Stimulated activated CD8-positive, alpha-beta memory T cell treated with anti-CD3 and anti-CD28 coated beads, Interleukin-7, amount 100 ng/mL, for 1 hour (primary cell): ENCODE data around the gene PLD5.
"Not testable (repeated sequence)": the region's sequence is repeated elsewhere in the genome, so short reads cannot be mapped to it uniquely, and the experiment has no call there.

Experiments
- DNase-seq, 2 donors: peaks; one replicate each; pipeline ENCODE4 v3.0.0-alpha.2; 2020; ENCODE audit warnings: low read depth in 2 of 2

Gene PLD5

DNA sequence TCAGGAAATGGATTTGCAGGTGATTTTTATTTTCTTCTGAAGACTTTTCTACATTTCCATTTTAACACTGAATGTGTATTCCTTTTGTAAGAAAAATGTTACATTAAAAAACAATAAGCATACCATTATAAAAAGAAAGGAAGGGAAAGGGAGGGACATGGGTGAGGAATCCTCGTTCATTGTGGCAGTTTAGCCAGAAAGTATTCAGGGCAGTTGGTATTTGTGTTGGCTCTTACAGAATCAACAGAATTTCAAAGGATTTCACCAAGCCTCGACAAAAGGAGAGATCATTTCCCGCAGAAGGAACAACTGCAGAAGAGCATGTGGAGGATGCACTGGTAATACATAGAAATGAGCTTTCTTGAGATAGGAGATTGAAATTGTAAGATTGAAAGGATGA lies 35.0 kb downstream of the PLD5 start:
- no peak for DNase-seq

DNA sequence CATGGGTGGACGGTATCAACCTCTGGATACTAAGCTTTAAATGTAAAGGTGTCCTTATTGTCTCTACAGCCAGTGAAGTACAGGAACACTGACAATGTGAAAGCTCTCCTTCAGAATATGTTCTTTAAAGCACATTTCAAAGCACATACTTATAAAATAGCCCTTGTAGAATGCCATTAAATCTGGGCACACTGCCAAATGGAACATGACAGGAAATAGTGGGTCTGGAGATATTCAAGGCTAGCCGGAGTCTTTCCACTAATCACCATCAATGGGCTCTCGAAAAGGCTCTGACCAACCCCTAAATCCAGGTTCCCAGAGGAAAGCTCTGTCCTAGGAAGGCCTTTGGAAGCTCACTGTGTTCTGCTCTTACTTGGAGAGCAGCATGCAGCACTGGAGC lies 46.6 kb downstream of the PLD5 start:
- no peak for DNase-seq

DNA sequence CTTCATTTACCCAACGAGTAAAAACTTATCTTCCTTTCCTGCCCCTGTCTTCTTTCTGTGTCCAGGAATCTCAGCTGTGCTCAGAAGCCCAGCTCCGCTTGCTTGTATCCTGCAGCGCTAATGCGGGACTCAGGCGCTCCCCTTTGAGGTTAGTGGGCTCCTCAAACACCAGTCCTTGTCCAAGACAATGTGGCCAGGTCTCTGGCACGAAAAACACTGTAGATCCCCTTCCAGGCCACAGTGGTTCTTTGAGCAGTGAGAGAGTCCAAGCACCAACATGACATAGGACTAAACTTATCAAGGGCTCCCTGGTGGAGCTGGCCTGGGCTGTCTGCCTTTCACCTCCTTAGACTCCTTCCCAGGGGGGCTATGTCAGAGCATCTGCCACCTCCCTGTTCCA lies 53.7 kb downstream of the PLD5 start:
- DNase-seq = no peak

DNA sequence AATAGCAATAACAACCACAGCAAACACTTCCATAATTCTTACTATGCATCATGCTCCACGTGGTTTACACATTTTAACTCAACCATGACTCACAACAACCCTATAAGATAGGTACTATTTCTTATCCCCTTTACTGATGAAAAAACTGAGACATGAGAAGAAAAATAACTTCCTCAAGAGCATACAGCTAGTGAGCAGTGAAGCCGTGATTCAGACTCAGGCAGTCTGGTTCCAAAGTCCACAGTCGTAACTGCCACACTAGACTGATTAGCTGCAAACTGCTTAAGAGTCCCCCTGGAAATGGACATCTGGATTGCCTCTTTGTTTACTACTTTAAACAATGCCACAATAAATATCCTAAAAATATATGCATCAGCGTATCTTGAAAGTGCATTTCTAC lies 55.7 kb downstream of the PLD5 start:
- DNase-seq = no peak

DNA sequence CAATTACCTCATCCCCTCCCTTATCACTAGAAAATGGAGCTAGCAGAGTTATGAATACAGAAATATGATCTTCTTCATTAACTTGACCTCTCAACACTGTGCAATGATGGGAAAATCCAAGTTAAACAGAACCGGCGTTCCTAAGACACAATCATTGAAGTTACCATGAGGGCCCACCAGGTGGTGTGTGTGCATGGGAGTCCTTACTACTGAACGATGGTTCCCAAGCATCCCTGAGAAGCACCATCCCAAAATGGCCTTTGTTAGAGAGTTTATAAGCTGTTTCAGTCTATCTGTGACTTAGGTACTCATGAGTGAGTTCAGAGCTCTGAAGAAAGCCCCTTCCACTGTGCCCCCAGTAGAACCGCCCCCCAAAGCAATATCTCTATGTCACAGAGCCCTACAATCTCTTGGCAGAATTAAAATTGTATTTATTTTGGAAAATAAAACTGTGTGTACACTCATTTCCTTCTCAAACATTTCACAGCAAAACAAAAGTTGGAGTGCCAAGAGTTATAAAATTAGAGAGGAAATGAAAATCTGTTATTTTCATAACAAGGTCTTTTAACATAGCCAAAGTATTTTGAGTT lies 56.8 kb downstream of the PLD5 start:
- DNase-seq = no peak

DNA sequence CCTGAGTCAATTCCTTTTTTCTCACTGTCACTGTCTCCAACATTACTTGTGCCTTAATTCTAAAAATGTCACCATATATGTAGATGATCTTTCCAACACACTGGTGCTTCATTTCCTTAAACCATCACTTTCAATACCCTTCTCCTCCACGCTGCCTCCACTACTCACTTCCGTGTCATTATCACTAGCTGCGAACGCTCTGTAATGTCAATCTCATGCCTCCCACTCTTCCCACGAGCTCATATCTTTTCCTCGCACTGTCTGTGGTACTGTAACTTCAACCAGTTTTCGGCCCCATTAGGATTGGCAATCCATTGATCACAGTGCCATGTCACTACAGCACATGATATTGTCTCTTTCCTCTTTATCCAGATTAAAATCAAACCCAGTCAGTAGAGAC lies 61.6 kb downstream of the PLD5 start:
- DNase-seq = no peak

DNA sequence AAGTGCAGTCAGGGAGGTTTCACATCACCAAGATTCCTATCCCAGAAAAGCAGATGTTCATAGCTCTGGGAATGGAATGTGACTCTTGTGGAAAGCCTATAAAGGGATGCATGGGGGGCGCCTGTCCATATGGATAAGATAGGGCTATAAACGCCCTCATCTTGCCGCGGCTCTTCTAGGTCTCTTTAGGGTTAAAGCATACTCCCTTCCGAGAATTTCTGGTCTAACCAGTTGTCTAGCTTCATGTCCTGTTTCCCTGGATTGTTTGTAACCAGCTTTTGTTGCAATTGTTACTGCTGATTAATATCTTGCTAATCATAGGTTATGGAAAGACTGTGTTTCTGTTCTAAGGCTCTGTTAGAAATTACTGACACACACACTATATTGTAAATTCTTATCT lies 64.8 kb downstream of the PLD5 start:
- DNase-seq = not testable (repeated sequence)

DNA sequence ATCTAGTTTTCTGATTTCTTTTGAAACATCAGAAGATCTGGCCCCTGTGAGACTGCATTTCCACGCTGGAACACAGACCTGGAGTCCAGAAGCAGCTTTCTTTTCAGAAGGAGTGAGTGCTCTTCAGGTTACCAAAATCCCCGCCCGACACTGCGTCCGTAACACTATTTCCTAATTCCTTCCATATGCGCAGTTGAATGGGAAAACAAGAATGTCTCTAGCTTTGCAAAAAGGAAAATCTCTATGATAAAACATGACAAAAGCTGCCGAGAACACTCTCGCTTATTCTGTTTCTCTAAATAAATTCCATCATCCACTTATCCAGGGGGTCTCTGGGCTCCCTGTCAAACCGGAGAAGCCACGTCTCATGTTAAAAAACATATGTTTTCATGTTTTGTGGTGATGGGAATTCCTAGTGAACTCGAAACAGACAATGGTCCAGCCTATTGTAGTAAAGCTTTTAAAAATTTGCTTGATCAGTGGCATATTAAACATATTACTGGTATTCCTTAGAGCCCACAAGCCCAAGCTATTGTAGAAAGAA lies 67.7 kb downstream of the PLD5 start:
- DNase-seq = no peak

DNA sequence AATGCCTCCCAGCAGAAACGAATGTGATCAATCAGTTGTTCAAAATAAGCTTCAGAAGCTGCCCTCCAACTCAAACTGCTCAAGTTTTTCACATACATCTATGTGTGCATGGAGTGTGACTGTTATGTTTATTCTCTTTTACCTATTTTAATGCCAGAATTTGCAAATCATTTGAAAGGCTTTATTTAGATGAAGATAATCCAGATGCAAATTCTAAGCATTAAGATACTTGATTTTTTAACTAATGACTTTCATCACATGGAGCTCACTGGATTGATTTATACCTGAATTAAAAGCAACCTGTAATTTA lies 69.5 kb downstream of the PLD5 start:
- no peak for DNase-seq

DNA sequence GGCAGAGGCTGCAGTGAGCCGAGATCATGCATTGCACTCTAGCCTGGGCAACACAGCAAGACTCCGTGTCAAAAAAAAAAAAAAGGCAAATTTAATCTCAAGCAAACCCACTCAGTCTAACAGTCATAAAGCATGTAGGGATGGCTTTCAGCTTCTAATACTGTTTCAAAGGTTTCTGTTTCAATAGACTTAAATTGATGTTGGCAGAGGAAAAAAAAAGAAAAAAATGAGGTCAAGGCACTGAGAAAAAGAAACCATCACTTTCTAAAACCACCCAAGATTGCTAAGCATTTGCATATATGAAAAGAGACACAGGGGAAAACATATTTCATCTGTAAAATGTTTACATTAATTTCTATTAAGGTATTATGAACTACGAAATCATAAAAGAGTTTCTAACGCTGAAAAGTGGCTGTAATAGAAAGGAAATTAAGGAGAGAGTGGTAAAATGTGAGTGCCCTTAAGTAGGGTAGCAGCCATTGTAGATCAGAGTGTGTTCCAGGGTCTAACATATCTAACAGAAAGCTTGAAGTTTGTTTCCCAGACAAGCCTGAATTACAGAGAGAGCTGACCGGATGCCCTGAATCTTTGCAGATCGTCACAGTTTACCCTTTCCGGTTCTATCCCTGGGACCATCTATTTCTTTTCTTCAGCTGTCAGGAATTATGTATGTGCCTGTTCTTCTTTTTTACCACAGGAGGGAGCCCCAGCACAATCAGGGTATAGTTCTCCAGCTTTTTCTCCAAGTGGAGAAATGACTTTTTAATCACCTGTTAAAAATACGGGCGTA lies 70.0 kb downstream of the PLD5 start:
- no peak for DNase-seq

DNA sequence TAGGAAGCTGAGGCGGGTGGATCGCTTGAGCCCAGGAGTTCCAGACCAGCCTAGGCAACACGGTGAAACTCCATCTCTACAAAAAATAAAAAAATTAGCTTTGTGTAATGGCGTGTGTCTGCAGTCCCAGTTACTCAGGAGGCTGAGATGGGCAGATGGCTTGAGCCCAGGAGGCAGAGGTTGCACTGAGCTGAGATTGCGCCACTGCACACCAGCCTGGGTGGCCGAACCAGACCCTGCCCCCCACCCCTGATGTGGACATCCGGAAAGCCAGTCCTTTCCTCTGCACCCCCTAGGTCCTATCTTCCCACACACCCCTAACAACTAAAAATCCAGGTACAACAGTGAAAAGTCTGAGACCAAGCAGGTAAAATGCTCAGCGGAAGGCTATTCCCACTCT lies 71.9 kb downstream of the PLD5 start:
- no peak for DNase-seq

DNA sequence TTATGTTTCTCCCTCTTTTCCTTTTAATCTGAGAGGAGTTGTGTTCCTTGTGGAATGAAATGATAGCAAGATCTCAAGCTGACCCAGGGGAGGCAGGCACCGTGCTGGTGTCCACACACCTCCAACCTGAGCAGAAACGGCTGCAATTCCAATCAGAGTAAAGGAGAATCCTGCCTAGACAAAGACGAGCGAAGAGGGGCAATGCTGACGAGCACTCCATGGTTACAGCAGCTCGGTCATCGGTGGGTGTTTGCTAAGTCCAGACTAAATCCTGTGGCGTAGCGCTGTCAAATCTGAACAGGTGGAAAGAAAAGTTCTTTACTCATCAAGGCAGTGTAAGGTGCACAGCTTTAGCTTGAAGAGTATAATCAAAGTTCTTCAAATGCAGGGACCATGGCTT lies 74.8 kb downstream of the PLD5 start:
- no peak for DNase-seq

DNA sequence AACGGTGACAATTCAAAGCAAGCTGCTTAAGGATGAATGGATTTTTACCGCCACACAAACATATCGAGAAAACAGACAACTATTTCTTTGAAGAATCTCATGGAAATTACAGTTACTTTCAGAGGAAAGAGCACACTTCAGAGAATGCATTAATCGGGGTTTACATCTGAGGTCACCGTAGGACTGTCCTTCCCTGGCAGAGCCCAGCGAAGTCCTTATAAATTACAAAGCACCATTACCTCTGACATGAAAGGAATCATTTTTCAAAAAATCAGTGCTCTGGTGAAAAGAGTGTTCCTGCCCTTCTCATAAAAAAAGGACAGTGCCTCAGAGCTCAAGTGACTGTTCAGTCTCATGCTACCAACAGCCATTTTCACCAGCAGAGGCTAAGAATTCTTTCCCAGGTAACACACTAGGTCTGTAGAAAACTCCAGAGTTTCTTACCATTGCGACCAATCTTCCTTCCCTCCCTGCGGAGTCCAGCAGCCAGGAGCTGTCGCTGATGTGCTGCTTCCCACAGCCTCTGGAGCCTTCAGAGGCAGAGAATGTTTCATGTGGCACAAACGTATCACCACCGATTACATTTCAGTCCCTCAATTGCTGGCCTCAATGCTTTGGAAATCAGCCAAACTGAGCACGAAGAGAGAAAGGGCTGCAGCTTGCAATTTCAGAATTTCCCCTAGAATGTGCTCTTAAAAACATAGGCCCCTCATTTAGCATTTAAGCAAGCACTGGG lies 75.4 kb downstream of the PLD5 start:
- DNase-seq = no peak

DNA sequence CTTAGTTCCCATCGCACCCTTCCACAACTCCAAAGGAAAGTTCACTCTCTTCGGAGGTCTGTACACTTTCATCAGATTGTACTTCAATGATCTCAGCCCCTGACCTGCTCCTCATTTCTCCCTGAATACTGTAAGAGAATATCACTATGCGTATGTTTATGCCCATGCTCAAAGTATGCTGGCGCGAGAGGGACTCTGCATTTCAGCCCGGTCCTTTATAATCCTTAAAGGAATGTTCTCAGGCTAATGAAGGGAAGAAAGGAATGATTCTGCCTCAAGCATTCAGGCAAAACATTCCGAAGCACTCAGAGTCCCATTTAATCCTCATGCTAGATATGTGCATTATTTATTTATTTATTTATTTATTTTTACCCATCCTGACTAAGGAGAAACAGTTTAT lies 76.8 kb downstream of the PLD5 start:
- DNase-seq = no peak

DNA sequence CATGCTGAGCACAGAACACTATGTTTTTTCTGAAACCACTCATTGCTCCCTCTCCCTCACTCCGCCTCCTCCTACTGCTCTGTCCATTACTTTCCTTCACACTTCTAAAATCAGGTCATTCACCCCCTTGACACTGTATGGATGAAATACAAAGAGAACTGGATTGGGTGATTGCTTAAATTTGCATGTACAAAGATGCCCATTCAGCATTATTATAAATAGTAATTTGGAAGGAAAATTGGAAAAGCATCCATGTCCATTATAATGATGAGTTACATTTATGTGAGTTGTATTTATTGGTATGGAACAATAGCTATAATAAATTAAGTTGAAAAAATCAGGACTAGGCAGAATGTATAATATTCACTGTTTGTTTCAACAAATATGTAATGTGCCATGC lies 83.7 kb downstream of the PLD5 start:
- no peak for DNase-seq

DNA sequence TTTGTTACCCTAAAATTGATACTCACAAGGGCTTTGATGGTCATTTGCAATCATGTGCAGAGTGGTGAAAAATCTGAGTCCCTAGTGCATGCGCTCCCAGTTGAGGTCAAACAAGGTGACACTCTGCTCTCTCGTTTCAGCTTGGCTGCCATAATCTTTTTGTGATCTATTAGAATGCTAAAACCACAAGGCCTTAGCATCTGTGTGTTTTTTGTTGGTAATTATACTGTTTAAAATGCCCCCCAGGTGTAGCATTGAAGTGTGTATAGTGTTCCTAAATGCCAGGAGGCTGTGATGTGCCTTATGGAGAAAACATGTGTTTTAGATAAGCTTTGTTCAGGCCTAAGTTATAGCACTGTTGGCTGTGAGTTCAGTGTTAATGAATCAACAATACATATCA lies 89.3 kb downstream of the PLD5 start:
- DNase-seq = no peak

DNA sequence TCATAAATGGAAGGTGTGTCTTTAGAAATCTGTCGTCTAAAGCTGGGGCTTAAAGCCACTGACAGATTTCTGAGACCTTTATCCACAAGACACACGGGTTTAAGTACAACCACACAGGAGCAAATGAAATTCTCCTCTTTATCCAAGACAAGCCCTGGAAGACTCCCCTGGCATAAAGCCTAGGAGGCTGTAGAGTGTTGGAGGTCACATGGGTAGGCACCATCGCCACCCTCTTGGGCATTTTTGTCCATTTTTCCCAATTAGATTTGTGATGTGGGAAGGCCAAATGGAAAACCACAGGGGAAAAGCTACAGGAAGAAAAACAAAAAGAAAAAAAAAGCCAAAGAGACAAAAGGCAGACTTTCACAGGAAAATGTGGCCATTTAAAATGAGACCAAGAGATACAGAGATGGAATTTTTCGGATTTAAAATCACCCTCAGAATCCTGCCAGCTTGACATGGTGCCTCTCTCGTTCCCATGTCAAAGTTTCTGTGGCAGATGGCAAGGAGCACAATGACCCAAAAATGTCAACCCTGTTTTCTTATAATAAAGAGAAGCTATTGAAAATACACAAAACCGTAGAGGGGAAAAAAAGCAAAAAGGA lies 91.9 kb downstream of the PLD5 start:
- no peak for DNase-seq

DNA sequence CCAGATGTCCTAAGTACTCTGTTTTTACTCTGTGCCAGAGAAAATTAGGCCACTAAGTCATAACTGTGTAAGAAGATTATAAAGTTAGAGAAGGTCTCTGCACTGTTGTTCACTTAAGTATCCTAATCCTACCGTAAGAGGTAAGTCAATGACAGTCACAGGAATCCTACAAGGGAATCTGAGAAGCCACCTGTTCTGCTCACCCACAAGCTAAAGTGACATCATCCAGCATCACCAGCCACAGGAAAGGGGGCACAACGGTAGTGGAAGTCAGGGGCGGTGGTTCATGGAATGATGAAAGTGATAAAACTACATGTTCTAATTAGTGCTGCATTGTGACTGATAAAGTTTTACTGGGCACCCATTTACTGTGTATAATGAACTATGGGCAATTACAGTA lies 92.7 kb downstream of the PLD5 start:
- no peak for DNase-seq

DNA sequence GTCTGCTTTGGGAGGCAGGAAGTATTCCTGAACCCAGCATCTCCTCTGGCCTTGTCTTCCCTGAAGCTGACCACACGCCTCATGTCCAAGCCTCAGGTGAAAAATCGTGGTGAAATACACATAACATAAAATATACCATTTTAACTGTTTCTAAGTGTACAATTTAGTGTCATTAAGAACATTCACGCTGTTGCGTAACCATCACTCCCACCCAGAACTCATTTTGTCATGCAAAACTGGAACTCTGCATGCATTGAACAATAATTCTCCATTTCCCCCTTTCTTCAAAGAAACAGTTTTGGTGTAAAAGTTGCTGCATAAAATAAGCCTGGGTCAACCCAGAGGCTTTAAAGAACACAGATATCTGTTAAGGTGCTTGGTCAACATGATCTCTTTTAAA lies 93.5 kb downstream of the PLD5 start:
- DNase-seq = no peak

DNA sequence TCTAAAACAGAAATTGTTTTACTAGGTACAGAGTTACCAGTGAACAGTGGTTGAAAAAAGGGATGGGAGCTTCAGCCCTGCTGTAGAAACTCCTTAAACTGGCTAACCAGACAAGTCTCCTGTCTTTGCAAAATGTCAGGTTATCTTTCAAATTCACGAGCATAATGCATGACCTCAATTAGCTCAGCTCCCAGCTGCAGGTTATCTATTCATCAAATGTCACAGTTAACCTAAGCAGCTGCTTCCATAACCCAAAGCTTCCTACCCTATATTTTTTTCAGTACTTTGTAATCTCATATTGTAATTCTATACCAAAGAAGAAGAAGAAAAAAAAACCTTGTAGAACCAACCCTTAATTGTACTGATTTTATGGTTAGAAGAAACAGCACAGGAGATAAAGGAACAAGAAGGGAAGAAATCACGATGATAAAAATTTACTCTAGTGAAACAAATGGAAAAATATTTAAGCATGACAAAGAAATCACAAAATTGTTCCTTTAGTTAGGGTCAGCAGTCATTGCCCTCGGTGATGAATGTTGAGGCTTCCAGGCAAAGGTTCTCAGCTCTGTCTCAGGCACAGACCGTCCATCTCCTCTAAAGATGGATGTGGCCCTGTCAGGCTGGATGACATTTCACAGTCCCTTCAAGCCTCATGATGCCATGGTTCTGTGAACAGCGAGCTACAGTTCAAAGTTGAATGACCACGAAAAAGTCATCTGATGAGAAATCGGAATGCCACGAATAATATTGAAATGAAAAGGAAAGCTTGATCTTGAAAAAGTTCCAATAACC lies 95.9 kb downstream of the PLD5 start:
- DNase-seq = no peak

DNA sequence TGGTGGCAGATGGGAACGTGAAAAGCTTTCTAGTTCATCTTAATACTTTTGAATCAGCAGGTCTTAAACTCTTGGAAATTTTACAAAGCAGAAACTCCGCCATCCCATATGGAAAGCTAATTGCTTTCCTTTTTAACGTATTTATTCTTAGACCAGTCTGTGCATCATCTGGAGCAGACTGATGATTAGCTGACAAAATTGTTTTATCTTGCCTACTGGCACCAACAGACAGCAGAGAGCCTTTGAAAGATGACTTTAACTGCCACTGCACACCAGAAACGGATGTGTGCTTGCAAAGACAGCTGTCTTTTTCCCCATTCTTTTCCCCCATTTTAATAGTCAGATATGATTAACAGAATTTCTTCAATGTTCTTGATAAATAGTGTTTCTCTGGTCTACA lies 97.0 kb downstream of the PLD5 start:
- no peak for DNase-seq
